CD4-positive, CD25-positive, alpha-beta regulatory T cell (primary cell): Measurements from ENCODE around the gene BBS1. TPM values are rescaled to one million over a fixed set of nuclear protein-coding genes. Genes with fewer than 3 reads are reported as not detected.
"Not testable (repeated sequence)": the region's sequence is repeated elsewhere in the genome, so short reads cannot be mapped to it uniquely, and the experiment has no call there.

Experiments used
- ATAC-seq, 2 donors: fragments of 150-1000 bp; cut with Tn5 transposase; one replicate each; pipeline ENCODE4 v1.10.0; 2021; ENCODE audit warnings: low read depth in 2 of 2, moderate number of reproducible peaks in 2 of 2, moderate library complexity in 1 of 2
- DNase-seq, 3 donors: peaks; one replicate each; pipeline versions ENCODE4 v3.0.0 to v3.0.0-alpha.2; 2012 to 2022; ENCODE audit warnings: mixed read lengths in 1 of 3
- H3K27ac ChIP-seq: one replicate; pipeline ENCODE4 v1.7.0; 2013; ENCODE audit warnings: mild to moderate bottlenecking, low read length; ENCODE audit not compliant: insufficient read depth, poor library complexity, severe bottlenecking
- H3K27me3 ChIP-seq: one replicate; pipeline ENCODE4 v1.7.0; 2013; ENCODE audit warnings: low read length; ENCODE audit not compliant: control insufficient read depth, insufficient read depth
- H3K36me3 ChIP-seq: one replicate; pipeline ENCODE4 v1.7.0; 2013; ENCODE audit warnings: mild to moderate bottlenecking, low read length, moderate library complexity; ENCODE audit not compliant: control insufficient read depth, insufficient read depth
- H3K4me1 ChIP-seq: 2 replicates; pipeline ENCODE4 v1.7.0; 2013; ENCODE audit warnings: mild to moderate bottlenecking, low read length; ENCODE audit not compliant: insufficient read depth, control insufficient read depth, poor library complexity, severe bottlenecking
- H3K4me3 ChIP-seq: one replicate; pipeline ENCODE4 v1.7.0; 2013; ENCODE audit warnings: low read depth, mild to moderate bottlenecking, low read length, moderate library complexity
- H3K9me3 ChIP-seq, 2 experiments: 1 replicate in 1 of 2; 2 replicates in 1 of 2; pipeline ENCODE4 v1.7.0; 2013; ENCODE audit warnings: low read length in 2 of 2, mild to moderate bottlenecking in 1 of 2, moderate library complexity in 1 of 2; ENCODE audit not compliant: control insufficient read depth in 2 of 2
- H3K27ac Mint-ChIP-seq, 3 donors: one replicate each; pipeline ENCODE4 v1.8.0; 2020 to 2022; ENCODE audit warnings: mild to moderate bottlenecking in 3 of 3, mixed read lengths in 3 of 3, moderate library complexity in 2 of 3
- H3K27me3 Mint-ChIP-seq: one replicate; pipeline ENCODE4 v1.8.0; 2022; ENCODE audit warnings: mild to moderate bottlenecking, mixed read lengths
- H3K36me3 Mint-ChIP-seq: one replicate; pipeline ENCODE4 v1.8.0; 2020; ENCODE audit warnings: mixed read lengths
- H3K4me1 Mint-ChIP-seq, 4 donors: one replicate each; pipeline ENCODE4 v1.8.0; 2020 to 2022; ENCODE audit warnings: mixed read lengths in 4 of 4, mild to moderate bottlenecking in 1 of 4
- H3K4me3 Mint-ChIP-seq, 4 donors: one replicate each; pipeline ENCODE4 v1.8.0; 2020 to 2022; ENCODE audit warnings: mild to moderate bottlenecking in 4 of 4, mixed read lengths in 4 of 4, moderate library complexity in 3 of 4
- H3K9me3 Mint-ChIP-seq, 7 donors: one replicate each; pipeline ENCODE4 v1.8.0; 2020 to 2022; ENCODE audit warnings: mixed read lengths in 7 of 7, mild to moderate bottlenecking in 3 of 7, moderate library complexity in 2 of 7
- polyA plus RNA-seq, 4 donors: library from polyadenylated mRNA; unstranded; fragments of 300-500 nt; fragmentation: Illumina TruSeq; gene quantifications; one replicate each; pipeline ENCODE4 v1.2.3, GENCODE V29; 2021
- total RNA-seq: library from RNA; stranded (reverse); gene quantifications from one replicate; pipeline ENCODE4 v1.2.3, GENCODE V29; 2022

The BBS1 gene
- total and polyA plus RNA-seq, 5 donors from 2014 or later, result 5.6 to 16.4 (median 7.3) TPM

GRCh38 chr11:66579017-66579606 is 68.7 kb downstream of the BBS1 start:
- peaks cover 0 to 10% of the 10 kb centered on the region in 2 experiments for H3K9me3 ChIP-seq
- Mint-ChIP-seq H3K4me1 (peaks cover 0 to 8% (median 0%) of the 10 kb centered on the region in 4 donors), H3K36me3 (no peaks in the 10 kb centered on the region), H3K27me3 (peaks cover 39% of the 10 kb centered on the region), H3K4me3 (no peak overlapping the region), H3K27ac (peak overlapping the region in 1 of 3 donors; percentile 52), H3K9me3 (peaks cover 0 to 8% (median 0%) of the 10 kb centered on the region in 7 donors)
- H3K27ac ChIP-seq, result no peak overlapping the region
- H3K27me3 ChIP-seq, result no peaks in the 10 kb centered on the region
- H3K4me3 ChIP-seq, result no peak overlapping the region
- peaks cover 4% of the 10 kb centered on the region for H3K4me1 ChIP-seq
- ATAC-seq (peak; percentile 57 to 60), DNase-seq (peak; percentile 53 to 64 (median 63))
- no peaks in the 10 kb centered on the region for H3K36me3 ChIP-seq

GRCh38 chr11:66580803-66581202 is 70.4 kb downstream of the BBS1 start:
- peaks cover 4% of the 10 kb centered on the region for H3K4me1 ChIP-seq
- H3K4me1 Mint-ChIP-seq, result peaks cover 0 to 8% (median 0%) of the 10 kb centered on the region in 4 donors
- H3K36me3 ChIP-seq, result no peaks in the 10 kb centered on the region
- H3K9me3 Mint-ChIP-seq, result peaks cover 0 to 8% (median 0%) of the 10 kb centered on the region in 7 donors
- no peaks in the 10 kb centered on the region for H3K27me3 ChIP-seq
- H3K36me3 Mint-ChIP-seq, result no peaks in the 10 kb centered on the region
- H3K27ac ChIP-seq, result no peak overlapping the region
- ATAC-seq, result no peak
- H3K4me3 ChIP-seq, result no peak overlapping the region
- no peak overlapping the region for H3K27ac Mint-ChIP-seq
- no peak for DNase-seq
- H3K9me3 ChIP-seq, result peaks cover 0 to 10% of the 10 kb centered on the region in 2 experiments
- H3K27me3 Mint-ChIP-seq, result peaks cover 22% of the 10 kb centered on the region
- H3K4me3 Mint-ChIP-seq, result no peak overlapping the region

- no peak for ATAC-seq
- Histone ChIP-seq H3K36me3 (no peaks in the 10 kb centered on the region), H3K27me3 (no peaks in the 10 kb centered on the region), H3K4me3 (no peak overlapping the region), H3K9me3 (peaks cover 0 to 10% of the 10 kb centered on the region in 2 experiments), H3K27ac (no peak overlapping the region), H3K4me1 (peaks cover 4% of the 10 kb centered on the region)
- H3K9me3 Mint-ChIP-seq, result peaks cover 0 to 8% (median 0%) of the 10 kb centered on the region in 7 donors
- no peak overlapping the region for H3K4me3 Mint-ChIP-seq
- H3K36me3 Mint-ChIP-seq, result no peaks in the 10 kb centered on the region
- no peak overlapping the region for H3K27ac Mint-ChIP-seq
- peaks cover 18% of the 10 kb centered on the region for H3K27me3 Mint-ChIP-seq
- peaks cover 0 to 8% (median 0%) of the 10 kb centered on the region in 4 donors for H3K4me1 Mint-ChIP-seq
- DNase-seq, result no peak
These were observed 70.8 kb downstream of the BBS1 start for GRCh38 chr11:66581261-66581660.

GRCh38 chr11:66582565-66583147 is 72.2 kb downstream of the BBS1 start:
- H3K4me1 ChIP-seq, H3K27ac ChIP-seq, H3K9me3 ChIP-seq, H3K27me3 ChIP-seq, H3K36me3 ChIP-seq, H3K4me3 Mint-ChIP-seq, H3K27ac Mint-ChIP-seq, H3K36me3 Mint-ChIP-seq, H3K4me1 Mint-ChIP-seq, DNase-seq, H3K9me3 Mint-ChIP-seq, ATAC-seq, H3K4me3 ChIP-seq: not testable (repeated sequence)
- H3K27me3 Mint-ChIP-seq, result peaks cover 17% of the 10 kb centered on the region

Other genes with a start within 250 kb of the BBS1 start
- gene RAB1B, start 242.0 kb upstream of the BBS1 start, total RNA-seq, result 79.6 TPM
- 10 to 100 TPM; 13.1 to 19.6 (median 15.1) TPM for gene RAB1B, start 242.0 kb upstream of the BBS1 start, polyA plus RNA-seq
- gene CNIH2, start 232.5 kb upstream of the BBS1 start, total RNA-seq, result 4.5 TPM
- not detected for gene CNIH2, start 232.5 kb upstream of the BBS1 start, polyA plus RNA-seq
- gene YIF1A, start 221.5 kb upstream of the BBS1 start, total RNA-seq, result 29.3 TPM
- gene YIF1A, start 221.5 kb upstream of the BBS1 start, polyA plus RNA-seq, result 10 to 100 TPM; 48.3 to 71.3 (median 55.3) TPM
- not detected for gene TMEM151A, start 218.7 kb upstream of the BBS1 start, total RNA-seq
- not detected for gene TMEM151A, start 218.7 kb upstream of the BBS1 start, polyA plus RNA-seq
- 0.30 TPM for gene CD248, start 193.6 kb upstream of the BBS1 start, total RNA-seq
- gene CD248, start 193.6 kb upstream of the BBS1 start, polyA plus RNA-seq, result under 1 TPM; 0.06 to 0.11 (median 0.10) TPM
- gene RIN1, start 174.2 kb upstream of the BBS1 start, total RNA-seq, result 0.57 TPM
- gene RIN1, start 174.2 kb upstream of the BBS1 start, polyA plus RNA-seq, result 1 to 10 TPM in 1 of 4 donors, under 1 TPM in 3; 0.33 to 1.0 (median 0.95) TPM
- gene BRMS1, start 165.5 kb upstream of the BBS1 start, total RNA-seq, result 53.4 TPM
- 10 to 100 TPM; 74.7 to 90.4 (median 82.5) TPM for gene BRMS1, start 165.5 kb upstream of the BBS1 start, polyA plus RNA-seq
- gene B4GAT1, start 163.0 kb upstream of the BBS1 start, total RNA-seq, result 3.5 TPM
- gene B4GAT1, start 163.0 kb upstream of the BBS1 start, polyA plus RNA-seq, result 10 to 100 TPM in 3 of 4 donors, 1 to 10 TPM in 1; 8.4 to 15.1 (median 12.3) TPM
- 3.4 TPM for gene SLC29A2, start 138.9 kb upstream of the BBS1 start, total RNA-seq
- 1 to 10 TPM in 3 of 4 donors, under 1 TPM in 1; 0.83 to 2.3 (median 1.6) TPM for gene SLC29A2, start 138.9 kb upstream of the BBS1 start, polyA plus RNA-seq
- not detected for gene NPAS4, start 89.6 kb upstream of the BBS1 start, total RNA-seq
- gene NPAS4, start 89.6 kb upstream of the BBS1 start, polyA plus RNA-seq, result not detected
- gene MRPL11, start 71.8 kb upstream of the BBS1 start, total RNA-seq, result 22.7 TPM
- 10 to 100 TPM; 80.4 to 96.9 (median 84.5) TPM for gene MRPL11, start 71.8 kb upstream of the BBS1 start, polyA plus RNA-seq
- 9.6 TPM for gene PELI3, start 43.7 kb upstream of the BBS1 start, total RNA-seq
- 1 to 10 TPM; 4.4 to 9.3 (median 5.7) TPM for gene PELI3, start 43.7 kb upstream of the BBS1 start, polyA plus RNA-seq
- gene DPP3, start 30.2 kb upstream of the BBS1 start, total RNA-seq, result 29.5 TPM
- gene DPP3, start 30.2 kb upstream of the BBS1 start, polyA plus RNA-seq, result 10 to 100 TPM; 27.1 to 38.7 (median 32.8) TPM
- gene ZDHHC24, start 35.4 kb downstream of the BBS1 start, total RNA-seq, result 15.5 TPM
- 10 to 100 TPM; 14.1 to 20.6 (median 15.0) TPM for gene ZDHHC24, start 35.4 kb downstream of the BBS1 start, polyA plus RNA-seq
- gene ACTN3, start 36.3 kb downstream of the BBS1 start, total RNA-seq, result not detected
- gene ACTN3, start 36.3 kb downstream of the BBS1 start, polyA plus RNA-seq, result not detected
- 6.9 TPM for gene CTSF, start 58.0 kb downstream of the BBS1 start, total RNA-seq
- 10 to 100 TPM; 17.3 to 28.6 (median 17.9) TPM for gene CTSF, start 58.0 kb downstream of the BBS1 start, polyA plus RNA-seq
- gene CCDC87, start 82.4 kb downstream of the BBS1 start, total RNA-seq, result 0.35 TPM
- gene CCDC87, start 82.4 kb downstream of the BBS1 start, polyA plus RNA-seq, result not detected
- 31.4 TPM for gene CCS, start 82.5 kb downstream of the BBS1 start, total RNA-seq
- 10 to 100 TPM; 31.0 to 37.8 (median 35.6) TPM for gene CCS, start 82.5 kb downstream of the BBS1 start, polyA plus RNA-seq
- 233 TPM for gene RBM14, start 106.0 kb downstream of the BBS1 start, total RNA-seq
- gene RBM14, start 106.0 kb downstream of the BBS1 start, polyA plus RNA-seq, result 10 to 100 TPM; 56.7 to 76.9 (median 69.2) TPM
- 201 TPM for gene RBM4, start 128.1 kb downstream of the BBS1 start, total RNA-seq
- gene RBM4, start 128.1 kb downstream of the BBS1 start, polyA plus RNA-seq, result 100 to 1,000 TPM; 286 to 306 (median 295) TPM
- 10.0 TPM for gene RBM4B, start 167.3 kb downstream of the BBS1 start, total RNA-seq
- 10 to 100 TPM; 12.6 to 17.6 (median 15.3) TPM for gene RBM4B, start 167.3 kb downstream of the BBS1 start, polyA plus RNA-seq
- gene SPTBN2, start 218.6 kb downstream of the BBS1 start, total RNA-seq, result 0.52 TPM
- not detected for gene SPTBN2, start 218.6 kb downstream of the BBS1 start, polyA plus RNA-seq